Measurements from ENCODE around the gene CHAC1.

DNA sequence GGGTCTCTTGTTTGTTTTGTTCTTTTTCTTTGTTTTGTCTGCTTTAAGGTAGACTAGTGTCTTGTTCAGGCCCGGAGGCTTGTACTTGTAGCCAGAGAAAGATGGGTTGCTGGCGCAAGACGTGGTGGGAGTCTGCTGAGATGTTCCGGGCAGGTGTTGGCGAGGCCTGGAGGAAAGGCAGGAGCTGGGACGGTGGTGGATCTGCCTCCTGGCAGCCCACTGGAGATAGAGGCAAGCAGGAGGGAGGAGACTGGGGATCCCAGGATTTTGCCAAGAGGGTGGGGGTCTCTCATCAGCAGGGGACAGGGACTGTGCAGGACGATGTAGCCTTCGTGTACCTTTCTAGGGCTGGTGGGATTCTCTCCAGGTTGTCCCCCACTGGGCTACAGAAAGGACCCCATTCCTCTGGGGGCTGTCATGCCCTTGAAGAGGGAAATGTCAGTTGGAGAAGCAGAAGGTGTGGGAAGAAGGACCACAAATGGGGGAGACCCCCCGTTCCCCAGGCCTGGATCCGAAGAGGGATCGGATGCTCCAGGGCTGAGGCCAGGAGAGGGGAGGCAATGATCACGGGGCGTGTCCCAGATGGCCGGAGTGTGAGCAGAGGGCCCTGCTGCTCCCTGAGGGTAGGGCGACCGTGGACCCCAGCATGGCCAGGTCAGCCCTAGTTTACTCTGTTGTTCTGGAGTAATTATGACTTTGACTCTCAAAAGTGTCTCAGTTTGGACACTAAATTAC is 7.0 kb downstream of the CHAC1 start:
- TF ChIP-seq CTCF (conservative IDR thresholded peaks at IDR 0.05; ENCODE audit: low read length) (no peak), EZH2phosphoT487 (IDR thresholded peaks at IDR 0.05; ENCODE audit: borderline replicate concordance, low read depth, low read length) (no peak)

Data from OCI-LY7 (cell line).